Measurements from ENCODE around the gene MIDN. TPM values are rescaled to one million over a fixed set of nuclear protein-coding genes. Genes with fewer than 3 reads are reported as not detected.

The MIDN gene
- total and polyA plus RNA-seq, 7 experiments from 2014 or later: 1.4 to 310 (median 26.6) TPM

DNA sequence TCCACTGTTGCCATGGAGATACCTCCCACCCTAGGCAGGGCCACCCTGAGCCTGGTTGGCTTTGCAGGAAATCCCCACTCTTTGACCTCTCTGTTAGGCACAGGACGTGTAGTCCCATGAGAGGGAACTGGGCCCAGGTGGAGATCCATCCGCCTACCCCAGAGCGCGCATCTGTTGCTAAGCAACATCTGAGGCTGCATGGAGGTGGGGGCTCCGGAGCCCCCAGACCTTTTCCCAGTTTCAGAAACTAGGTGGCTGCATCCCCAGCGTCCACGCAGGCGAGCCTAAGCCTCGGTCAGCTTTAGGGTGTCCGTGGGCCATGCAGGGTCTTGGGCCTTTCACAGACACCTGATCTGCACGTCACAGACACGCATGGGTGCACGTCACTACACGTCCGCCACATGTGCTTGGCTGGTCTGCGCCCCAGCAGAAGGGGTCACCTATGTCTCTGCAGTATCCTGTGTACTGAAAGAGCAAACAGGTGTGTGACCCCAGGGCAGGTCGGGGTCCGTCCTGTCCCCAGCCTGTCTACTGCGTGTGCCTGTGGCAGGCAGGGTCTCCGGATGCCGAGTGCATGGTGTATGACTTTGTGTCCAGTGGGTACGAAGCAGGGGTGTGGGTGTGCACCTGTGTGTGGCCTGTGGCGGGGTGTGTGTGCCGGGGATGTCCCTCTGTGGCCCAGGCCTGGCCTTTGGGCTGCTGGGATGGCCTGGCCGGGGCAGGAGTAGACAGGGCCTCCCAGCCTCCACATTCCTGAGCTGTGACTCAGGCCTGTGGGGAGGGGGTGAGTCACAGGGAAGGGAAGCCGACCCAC is 16.6 kb downstream of the MIDN start:
- Histone ChIP-seq H3K4me3 (ENCODE audit: low read length) (no peak overlapping the region), H3K4me1 (ENCODE audit: control insufficient read depth in 2 of 2, insufficient read depth in 2 of 2, low read length in 2 of 2) (peaks cover 37 to 47% of the 10 kb centered on the region in 2 donors), H3K27me3 (ENCODE audit: control insufficient read depth in 2 of 2, insufficient read depth in 2 of 2, low read length in 2 of 2) (no peaks in the 10 kb centered on the region), H3K27ac (ENCODE audit: low read depth, low read length) (no peak overlapping the region), H3K9me3 (ENCODE audit: control insufficient read depth in 2 of 3, low read length in 3 of 3) (no peaks in the 10 kb centered on the region), H3K36me3 (ENCODE audit: control insufficient read depth in 2 of 3, insufficient read depth in 3 of 3, low read length in 3 of 3) (no peaks in the 10 kb centered on the region)
- peaks cover 35 to 54% (median 41%) of the 10 kb centered on the region in 7 donors for H3K4me1 Mint-ChIP-seq
- H3K36me3 Mint-ChIP-seq: peaks cover 0 to 3% (median under 1%) of the 10 kb centered on the region in 5 donors
- ATAC-seq (no peak), DNase-seq (no peak)
- H3K4me3 Mint-ChIP-seq: peak overlapping the region in 8 of 10 donors; percentile 10 to 96 (median 59)
- intact Hi-C loops (cut with micrococcal nuclease): loop anchor here (5.0 to 10.0 kb wide), 2 partner anchors 468 to 590 kb away; partner anchors contain the start of gene PTBP1 (in 1 of the 2)
- H3K27ac Mint-ChIP-seq: peak overlapping the region in 6 of 9 donors; percentile 35 to 87 (median 70)
- POLR2A ChIA-PET: interaction anchor here (1.5 to 14.9 kb wide), 4 partner anchors 9 to 21 kb away, joined by 5 to 366 read pairs (median 122); partner anchors contain the start of genes ATP5F1D and FAM174C
- H3K9me3 Mint-ChIP-seq: peaks cover 0 to 4% (median 0%) of the 10 kb centered on the region in 11 donors
- CTCF ChIA-PET: interaction anchor here (1.2 to 5.1 kb wide), 4 partner anchors 18 to 100 kb away, joined by 3 to 164 read pairs (median 6); no protein-coding TSS in a partner anchor
- H3K27me3 Mint-ChIP-seq: peaks cover 0 to 6% (median 0%) of the 10 kb centered on the region in 5 donors

DNA sequence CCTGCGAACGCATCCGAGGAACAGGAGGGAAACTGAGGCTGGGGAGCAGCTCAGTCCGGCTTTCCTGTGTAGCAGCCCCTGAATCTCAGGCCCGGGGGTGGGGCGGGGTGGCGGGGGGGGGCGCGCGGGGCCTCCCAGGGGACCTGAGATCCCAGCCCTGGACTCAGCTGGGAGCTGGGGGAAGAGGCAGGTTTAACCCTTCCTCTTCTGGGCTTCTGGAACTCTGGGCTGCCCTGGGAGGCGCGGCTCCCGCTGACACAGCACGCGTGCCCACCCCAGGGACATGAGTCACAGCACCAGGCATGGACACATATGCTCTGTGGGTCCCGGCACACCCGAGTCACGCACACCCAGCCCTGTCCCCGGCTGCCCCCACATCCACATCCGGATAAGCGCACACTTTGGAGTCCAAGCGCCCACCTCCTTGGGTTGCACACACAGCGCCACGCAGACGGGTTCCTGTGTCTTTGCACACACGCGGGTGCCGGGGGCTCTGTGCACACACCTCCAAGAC is 17.3 kb downstream of the MIDN start:
- ChIA-PET POLR2A (interaction anchor here (1.1 to 14.9 kb wide), 6 partner anchors 9 to 60 kb away, joined by 3 to 366 read pairs (median 11); partner anchors contain the start of genes ATP5F1D, FAM174C and STK11), CTCF (interaction anchor here (1.3 to 5.1 kb wide), 4 partner anchors 10 to 99 kb away, joined by 3 to 164 read pairs (median 6); no protein-coding TSS in a partner anchor)
- Mint-ChIP-seq H3K27me3 (peaks cover 0 to 6% (median 0%) of the 10 kb centered on the region in 5 donors), H3K27ac (peak overlapping the region in 5 of 9 donors; percentile 21 to 82 (median 70)), H3K36me3 (peaks cover 0 to 6% (median 5%) of the 10 kb centered on the region in 5 donors), H3K4me3 (peak overlapping the region; percentile 25 to 96 (median 50)), H3K9me3 (peaks cover 0 to 7% (median 0%) of the 10 kb centered on the region in 11 donors), H3K4me1 (peaks cover 41 to 60% (median 47%) of the 10 kb centered on the region in 7 donors)
- H3K27me3 ChIP-seq (ENCODE audit: control insufficient read depth in 2 of 2, insufficient read depth in 2 of 2, low read length in 2 of 2): no peaks in the 10 kb centered on the region
- peaks cover 38 to 47% of the 10 kb centered on the region in 2 donors for H3K4me1 ChIP-seq (ENCODE audit: control insufficient read depth in 2 of 2, insufficient read depth in 2 of 2, low read length in 2 of 2)
- DNase-seq: peak in 1 of 9 donors; percentile 47
- H3K4me3 ChIP-seq (ENCODE audit: low read length): peak overlapping the region; percentile 48
- no peaks in the 10 kb centered on the region for H3K9me3 ChIP-seq (ENCODE audit: control insufficient read depth in 2 of 3, low read length in 3 of 3)
- peaks cover 0 to 5% (median 4%) of the 10 kb centered on the region in 3 experiments for H3K36me3 ChIP-seq (ENCODE audit: control insufficient read depth in 2 of 3, insufficient read depth in 3 of 3, low read length in 3 of 3)
- ATAC-seq: no peak
- intact Hi-C loops (cut with micrococcal nuclease): loop anchor here (1.0 to 10.0 kb wide), 3 partner anchors 21 to 589 kb away; partner anchors contain the start of gene PTBP1 (in 1 of the 2)
- H3K27ac ChIP-seq (ENCODE audit: low read depth, low read length): no peak overlapping the region

DNA sequence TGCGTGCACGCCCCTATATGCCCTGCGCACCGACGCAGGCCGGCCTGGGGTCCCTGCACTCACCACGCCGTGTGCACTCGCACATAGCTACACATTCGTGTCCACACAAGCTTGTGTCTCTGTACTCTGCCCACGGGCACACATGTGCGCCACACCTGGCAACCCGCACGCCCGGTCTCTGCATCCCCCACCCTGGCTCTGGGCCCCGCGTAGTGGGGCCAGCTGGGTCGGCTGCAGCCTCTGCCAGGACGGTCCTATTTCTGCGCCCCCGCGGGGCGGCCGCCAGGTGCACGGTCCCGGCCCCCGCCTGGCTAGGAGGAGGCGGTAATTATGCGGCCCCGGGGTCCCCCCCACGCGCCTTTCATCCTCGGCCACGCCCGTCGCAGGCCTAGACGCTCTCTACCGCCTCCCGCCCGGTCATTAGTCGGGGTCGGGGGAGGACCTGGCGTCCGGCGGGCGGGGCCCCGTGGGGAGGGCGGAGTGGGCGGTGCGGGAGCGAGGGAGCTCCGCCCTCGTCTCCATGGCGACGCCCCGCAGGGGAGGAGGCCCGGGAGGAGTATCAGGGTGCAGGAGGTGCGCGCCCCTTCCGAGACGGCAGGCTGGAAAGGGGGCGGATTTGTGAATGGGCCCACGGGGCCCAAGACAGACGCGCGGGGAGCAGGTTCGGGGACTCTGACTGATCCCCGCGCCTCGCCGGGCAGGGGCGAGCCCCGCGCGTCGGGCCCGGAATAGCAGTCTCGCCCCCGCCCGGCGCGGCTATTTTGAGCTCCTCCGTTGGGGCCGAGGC is 17.9 kb downstream of the MIDN start:
- H3K9me3 ChIP-seq (ENCODE audit: control insufficient read depth in 2 of 3, low read length in 3 of 3): no peaks in the 10 kb centered on the region
- Mint-ChIP-seq H3K27me3 (peaks cover 0 to 6% (median 0%) of the 10 kb centered on the region in 5 donors), H3K4me1 (peaks cover 46 to 64% (median 52%) of the 10 kb centered on the region in 7 donors), H3K4me3 (peak overlapping the region; percentile 25 to 96 (median 55)), H3K9me3 (peaks cover 0 to 7% (median 0%) of the 10 kb centered on the region in 11 donors), H3K36me3 (peaks cover 0 to 12% (median 9%) of the 10 kb centered on the region in 5 donors), H3K27ac (peak overlapping the region in 5 of 9 donors; percentile 21 to 82 (median 65))
- ATAC-seq: peak; percentile 51
- H3K4me1 ChIP-seq (ENCODE audit: control insufficient read depth in 2 of 2, insufficient read depth in 2 of 2, low read length in 2 of 2): peaks cover 44 to 52% of the 10 kb centered on the region in 2 donors
- ChIA-PET POLR2A (interaction anchor here (0.8 to 14.9 kb wide), 8 partner anchors 9 to 468 kb away, joined by 3 to 366 read pairs (median 6); partner anchors contain the start of genes ATP5F1D, FAM174C and STK11), CTCF (interaction anchor here (0.7 to 5.1 kb wide), 8 partner anchors 9 to 99 kb away, joined by 3 to 164 read pairs (median 5); partner anchors contain the start of gene FAM174C)
- no peaks in the 10 kb centered on the region for H3K27me3 ChIP-seq (ENCODE audit: control insufficient read depth in 2 of 2, insufficient read depth in 2 of 2, low read length in 2 of 2)
- DNase-seq: peak; percentile 54 to 93 (median 70)
- intact Hi-C loops (cut with micrococcal nuclease): loop anchor here (1.0 to 10.0 kb wide), 3 partner anchors 22 to 588 kb away; partner anchors contain the start of gene PTBP1 (in 1 of the 2)
- H3K27ac ChIP-seq (ENCODE audit: low read depth, low read length): peak overlapping the region; percentile 55
- peak overlapping the region; percentile 48 for H3K4me3 ChIP-seq (ENCODE audit: low read length)
- peaks cover 6 to 12% (median 11%) of the 10 kb centered on the region in 3 experiments for H3K36me3 ChIP-seq (ENCODE audit: control insufficient read depth in 2 of 3, insufficient read depth in 3 of 3, low read length in 3 of 3)

DNA sequence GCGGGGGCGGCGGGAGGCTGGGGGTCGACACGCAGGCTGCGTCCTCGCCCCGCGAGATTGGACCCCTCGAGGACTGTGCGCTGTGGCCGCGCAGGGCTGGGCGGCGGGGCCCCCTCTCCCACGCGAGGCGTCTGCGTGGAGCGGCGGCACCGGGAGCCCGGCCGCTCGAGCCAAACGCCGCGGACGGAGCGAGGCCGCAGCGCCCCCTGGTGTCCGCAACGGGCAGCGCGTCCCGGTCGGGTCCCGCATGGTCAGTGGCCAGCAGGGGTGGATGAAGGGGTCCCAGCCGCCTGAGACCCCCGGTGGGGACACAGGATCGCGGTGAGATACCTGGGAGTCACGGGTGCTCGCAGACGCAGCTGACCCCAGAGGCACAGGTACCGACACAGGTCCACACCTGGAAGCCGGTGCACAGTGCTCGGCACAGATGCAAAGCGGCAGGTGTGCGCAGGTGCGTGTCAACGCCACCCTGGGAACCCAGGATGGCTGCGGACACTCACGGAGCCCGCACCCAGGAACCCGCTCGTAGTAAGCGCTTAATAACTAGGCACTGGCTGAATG is 18.6 kb downstream of the MIDN start:
- H3K4me3 Mint-ChIP-seq: peak overlapping the region; percentile 51 to 96 (median 66)
- H3K4me1 ChIP-seq (ENCODE audit: control insufficient read depth in 2 of 2, insufficient read depth in 2 of 2, low read length in 2 of 2): peaks cover 47 to 52% of the 10 kb centered on the region in 2 donors
- H3K4me1 Mint-ChIP-seq: peaks cover 45 to 64% (median 52%) of the 10 kb centered on the region in 7 donors
- H3K27me3 Mint-ChIP-seq: peaks cover 0 to 6% (median 0%) of the 10 kb centered on the region in 5 donors
- no peaks in the 10 kb centered on the region for H3K27me3 ChIP-seq (ENCODE audit: control insufficient read depth in 2 of 2, insufficient read depth in 2 of 2, low read length in 2 of 2)
- H3K27ac Mint-ChIP-seq: peak overlapping the region in 6 of 9 donors; percentile 28 to 89 (median 55)
- peak overlapping the region; percentile 55 for H3K27ac ChIP-seq (ENCODE audit: low read depth, low read length)
- H3K36me3 ChIP-seq (ENCODE audit: control insufficient read depth in 2 of 3, insufficient read depth in 3 of 3, low read length in 3 of 3): peaks cover 12 to 17% (median 16%) of the 10 kb centered on the region in 3 experiments
- no peaks in the 10 kb centered on the region for H3K9me3 ChIP-seq (ENCODE audit: control insufficient read depth in 2 of 3, low read length in 3 of 3)
- CTCF ChIA-PET: interaction anchor here (0.9 to 5.1 kb wide), 8 partner anchors 8 to 22 kb away, joined by 3 to 164 read pairs (median 6); partner anchors contain the start of gene FAM174C
- H3K9me3 Mint-ChIP-seq: peaks cover 0 to 7% (median 0%) of the 10 kb centered on the region in 11 donors
- intact Hi-C loops (cut with micrococcal nuclease): loop anchor here (1.0 to 10.0 kb wide), 3 partner anchors 23 to 588 kb away; partner anchors contain the start of gene PTBP1 (in 1 of the 2)
- POLR2A ChIA-PET: interaction anchor here (0.8 to 14.9 kb wide), 8 partner anchors 9 to 469 kb away, joined by 3 to 366 read pairs (median 13); partner anchors contain the start of genes ABCA7, ATP5F1D, CBARP and FAM174C
- DNase-seq: peak in 8 of 9 donors; percentile 49 to 90 (median 70)
- H3K36me3 Mint-ChIP-seq: peaks cover 0 to 18% (median 11%) of the 10 kb centered on the region in 5 donors
- peak overlapping the region; percentile 48 for H3K4me3 ChIP-seq (ENCODE audit: low read length)
- peak; percentile 24 for ATAC-seq
